ENCODE data around the gene CACNG4.

DNA sequence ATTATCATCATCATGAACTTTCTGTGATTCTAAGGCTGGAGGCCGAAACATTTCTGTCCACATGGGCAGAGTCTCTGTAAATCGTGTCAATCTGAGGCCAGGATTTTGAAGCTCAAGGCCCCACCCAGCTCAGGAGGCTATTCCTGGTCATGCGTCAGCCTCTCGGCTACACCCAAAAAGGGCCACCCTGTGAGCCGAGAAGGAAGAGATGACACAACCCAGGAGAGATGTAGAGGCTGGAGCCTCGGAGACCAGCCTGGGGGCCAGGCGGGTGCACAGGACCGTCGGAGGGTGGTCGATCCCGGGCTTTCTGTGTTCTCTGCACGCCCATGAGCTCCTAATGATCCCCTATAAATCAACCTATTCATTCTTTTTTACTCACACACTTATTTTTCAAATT is 78.8 kb downstream of the CACNG4 start:
- TF ChIP-seq, protein P1, sequence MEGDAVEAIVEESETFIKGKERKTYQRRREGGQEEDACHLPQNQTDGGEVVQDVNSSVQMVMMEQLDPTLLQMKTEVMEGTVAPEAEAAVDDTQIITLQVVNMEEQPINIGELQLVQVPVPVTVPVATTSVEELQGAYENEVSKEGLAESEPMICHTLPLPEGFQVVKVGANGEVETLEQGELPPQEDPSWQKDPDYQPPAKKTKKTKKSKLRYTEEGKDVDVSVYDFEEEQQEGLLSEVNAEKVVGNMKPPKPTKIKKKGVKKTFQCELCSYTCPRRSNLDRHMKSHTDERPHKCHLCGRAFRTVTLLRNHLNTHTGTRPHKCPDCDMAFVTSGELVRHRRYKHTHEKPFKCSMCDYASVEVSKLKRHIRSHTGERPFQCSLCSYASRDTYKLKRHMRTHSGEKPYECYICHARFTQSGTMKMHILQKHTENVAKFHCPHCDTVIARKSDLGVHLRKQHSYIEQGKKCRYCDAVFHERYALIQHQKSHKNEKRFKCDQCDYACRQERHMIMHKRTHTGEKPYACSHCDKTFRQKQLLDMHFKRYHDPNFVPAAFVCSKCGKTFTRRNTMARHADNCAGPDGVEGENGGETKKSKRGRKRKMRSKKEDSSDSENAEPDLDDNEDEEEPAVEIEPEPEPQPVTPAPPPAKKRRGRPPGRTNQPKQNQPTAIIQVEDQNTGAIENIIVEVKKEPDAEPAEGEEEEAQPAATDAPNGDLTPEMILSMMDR (IDR thresholded peaks at IDR 0.05 in 2 of 3, conservative IDR thresholded peaks at IDR 0.05 in 1 of 3; ENCODE audit: borderline replicate concordance in 1 of 3, insufficient read depth in 1 of 3, low read depth in 2 of 3, low read length in 2 of 3), result no peak
- TF ChIP-seq, protein P2, sequence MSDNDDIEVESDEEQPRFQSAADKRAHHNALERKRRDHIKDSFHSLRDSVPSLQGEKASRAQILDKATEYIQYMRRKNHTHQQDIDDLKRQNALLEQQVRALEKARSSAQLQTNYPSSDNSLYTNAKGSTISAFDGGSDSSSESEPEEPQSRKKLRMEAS (IDR thresholded peaks at IDR 0.05), result no peak
- TF ChIP-seq EZH2 (IDR thresholded peaks at IDR 0.05) (no peak), SIN3A (IDR thresholded peaks at IDR 0.05; ENCODE audit: low read depth) (no peak), FOSL1 (IDR thresholded peaks at IDR 0.05; ENCODE audit: low read depth) (no peak), ZFX (IDR thresholded peaks at IDR 0.05) (no peak), POLR2A (IDR thresholded peaks at IDR 0.05; ENCODE audit: borderline replicate concordance, extremely low read depth, insufficient read depth, insufficient read length) (no peak), POLR2AphosphoS5 (IDR thresholded peaks at IDR 0.05; ENCODE audit: low read depth, low read length) (no peak), EGR1 (IDR thresholded peaks at IDR 0.05; ENCODE audit: low read depth) (no peak), SP1 (IDR thresholded peaks at IDR 0.05; ENCODE audit: low read depth) (no peak), TCF7L2 (IDR thresholded peaks at IDR 0.05; ENCODE audit: borderline replicate concordance, extremely low read depth, insufficient read depth, insufficient read length) (no peak)
- TF ChIP-seq, protein P3, sequence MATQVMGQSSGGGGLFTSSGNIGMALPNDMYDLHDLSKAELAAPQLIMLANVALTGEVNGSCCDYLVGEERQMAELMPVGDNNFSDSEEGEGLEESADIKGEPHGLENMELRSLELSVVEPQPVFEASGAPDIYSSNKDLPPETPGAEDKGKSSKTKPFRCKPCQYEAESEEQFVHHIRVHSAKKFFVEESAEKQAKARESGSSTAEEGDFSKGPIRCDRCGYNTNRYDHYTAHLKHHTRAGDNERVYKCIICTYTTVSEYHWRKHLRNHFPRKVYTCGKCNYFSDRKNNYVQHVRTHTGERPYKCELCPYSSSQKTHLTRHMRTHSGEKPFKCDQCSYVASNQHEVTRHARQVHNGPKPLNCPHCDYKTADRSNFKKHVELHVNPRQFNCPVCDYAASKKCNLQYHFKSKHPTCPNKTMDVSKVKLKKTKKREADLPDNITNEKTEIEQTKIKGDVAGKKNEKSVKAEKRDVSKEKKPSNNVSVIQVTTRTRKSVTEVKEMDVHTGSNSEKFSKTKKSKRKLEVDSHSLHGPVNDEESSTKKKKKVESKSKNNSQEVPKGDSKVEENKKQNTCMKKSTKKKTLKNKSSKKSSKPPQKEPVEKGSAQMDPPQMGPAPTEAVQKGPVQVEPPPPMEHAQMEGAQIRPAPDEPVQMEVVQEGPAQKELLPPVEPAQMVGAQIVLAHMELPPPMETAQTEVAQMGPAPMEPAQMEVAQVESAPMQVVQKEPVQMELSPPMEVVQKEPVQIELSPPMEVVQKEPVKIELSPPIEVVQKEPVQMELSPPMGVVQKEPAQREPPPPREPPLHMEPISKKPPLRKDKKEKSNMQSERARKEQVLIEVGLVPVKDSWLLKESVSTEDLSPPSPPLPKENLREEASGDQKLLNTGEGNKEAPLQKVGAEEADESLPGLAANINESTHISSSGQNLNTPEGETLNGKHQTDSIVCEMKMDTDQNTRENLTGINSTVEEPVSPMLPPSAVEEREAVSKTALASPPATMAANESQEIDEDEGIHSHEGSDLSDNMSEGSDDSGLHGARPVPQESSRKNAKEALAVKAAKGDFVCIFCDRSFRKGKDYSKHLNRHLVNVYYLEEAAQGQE (IDR thresholded peaks at IDR 0.05; ENCODE audit: low read depth), result no peak

Measured in HCT116 (cell line).